ENCODE measurements around the gene ZNF823.

- no peak for TF ChIP-seq CTCF (IDR thresholded peaks at IDR 0.05)
- no peak for TF ChIP-seq ZFX (IDR thresholded peaks at IDR 0.05; ENCODE audit: borderline replicate concordance)
Observed at GRCh38 chr19:11736696-11737095, 2.0 kb downstream of the ZNF823 start.
